Smooth muscle cell (in vitro differentiated cells): Measurements from ENCODE around the gene FAAP20. TPM values are rescaled to one million over a fixed set of nuclear protein-coding genes. Genes with fewer than 3 reads are reported as not detected.

ENCODE experiments used
- DNase-seq: peaks from one replicate; lab custom pipeline; 2025; ENCODE audit not compliant: unreplicated experiment; lab: John Stamatoyannopoulos, UW
- H2AFZ ChIP-seq: fragments of 200-600 bp; sonication (generic); 2 replicates; pipeline ENCODE4 v1.6.0; 2016; ENCODE audit warnings: antibody characterized with exemption, low read depth, mild to moderate bottlenecking
- H3F3A ChIP-seq: fragments of 200-600 bp; sonication (generic); 2 replicates; pipeline ENCODE4 v1.6.0; 2017; ENCODE audit warnings: antibody characterized with exemption, low read depth
- H3K27ac ChIP-seq: fragments of 200-600 bp; sonication (generic); 2 replicates; pipeline ENCODE4 v1.5.1; 2016; ENCODE audit warnings: low read depth, mild to moderate bottlenecking
- H3K27me3 ChIP-seq: fragments of 200-600 bp; sonication (generic); 2 replicates; pipeline ENCODE4 v1.6.1; 2016; ENCODE audit warnings: low read depth, mild to moderate bottlenecking
- H3K36me3 ChIP-seq: fragments of 200-600 bp; sonication (generic); 2 replicates; pipeline ENCODE4 v1.5.1; 2016; ENCODE audit warnings: low read depth
- H3K4me1 ChIP-seq: fragments of 200-600 bp; sonication (generic); 2 replicates; pipeline ENCODE4 v1.5.1; 2016; ENCODE audit warnings: low read depth
- H3K4me2 ChIP-seq: fragments of 200-600 bp; sonication (generic); 2 replicates; pipeline ENCODE4 v1.6.0; 2016; ENCODE audit warnings: mild to moderate bottlenecking
- H3K4me3 ChIP-seq: fragments of 200-600 bp; sonication (generic); 2 replicates; pipeline ENCODE4 v1.5.1; 2016; ENCODE audit warnings: mild to moderate bottlenecking
- H3K79me2 ChIP-seq: fragments of 200-600 bp; sonication (generic); 2 replicates; pipeline ENCODE4 v1.6.0; 2016; ENCODE audit warnings: low read depth, mild to moderate bottlenecking
- H3K9ac ChIP-seq: fragments of 200-600 bp; sonication (generic); 2 replicates; pipeline ENCODE4 v1.6.0; 2016; ENCODE audit warnings: low read depth
- H3K9me3 ChIP-seq: fragments of 200-600 bp; sonication (generic); replicated peaks from 2 replicates; pipeline ENCODE4 v1.5.1; 2016; ENCODE audit warnings: low read depth
- H4K20me1 ChIP-seq: fragments of 200-600 bp; sonication (generic); 2 replicates; pipeline ENCODE4 v1.6.0; 2016; ENCODE audit warnings: low read depth
- CTCF ChIP-seq: fragments of 200-600 bp; sonication (generic); IDR thresholded peaks from 2 replicates; pipeline ENCODE4 v1.5.1; 2017; ENCODE audit warnings: borderline replicate concordance, mild to moderate bottlenecking, antibody characterized with exemption; ENCODE audit not compliant: insufficient read depth, poor library complexity, severe bottlenecking
- WGBS: methylation state at CpG from one replicate; pipeline ENCODE4 v1.1.7; 2016; ENCODE audit warnings: low lambda C conversion rate; 5-methylcytosine and 5-hydroxymethylcytosine counted together
- polyA plus RNA-seq: library from polyadenylated mRNA; unstranded; fragments of >200 nt; fragmentation: Nextera tagmentation; extraction: Ambion mirVana; gene quantifications from 2 replicates; pipeline ENCODE4 v1.2.1, GENCODE V29; 2016
- total RNA-seq: library from RNA; depleted of rRNA; stranded (reverse); fragments of >200 nt; gene quantifications from 2 replicates; pipeline ENCODE4 v1.2.3, GENCODE V29; 2014

The FAAP20 gene
- total and polyA plus RNA-seq, 2 experiments from 2014 or later = 33.1 to 162 TPM

DNA sequence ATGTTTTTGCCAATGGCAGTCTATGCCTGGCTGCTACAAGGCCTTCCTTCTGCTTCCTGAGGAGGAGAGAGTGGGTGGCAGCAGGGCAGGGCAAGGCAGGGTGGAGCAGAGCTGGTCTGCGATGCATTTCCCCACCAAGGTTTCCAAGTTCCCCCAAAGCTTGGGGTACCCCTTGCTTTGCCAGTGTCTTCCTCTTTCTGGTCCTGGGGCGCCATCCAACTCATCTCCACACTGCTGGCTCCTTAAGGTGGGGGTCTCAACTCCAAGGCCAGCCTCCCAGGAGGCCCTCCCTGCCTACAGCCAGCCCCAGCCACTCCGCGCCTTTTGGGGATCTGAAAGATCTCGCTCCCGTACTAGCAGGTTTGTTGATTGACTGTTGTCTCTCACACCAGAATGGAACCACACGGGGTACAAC, 29.6 kb upstream of the FAAP20 start:
- Histone ChIP-seq H3K4me2 (no peak overlapping the region), H3K27ac (no peak overlapping the region), H3K27me3 (no peaks in the 10 kb centered on the region), H3K36me3 (no peaks in the 10 kb centered on the region), H3F3A (no peaks in the 10 kb centered on the region), H3K9me3 (no peaks in the 10 kb centered on the region), H2AFZ (no peak overlapping the region), H4K20me1 (peaks cover 6% of the 10 kb centered on the region), H3K4me1 (peaks cover 7% of the 10 kb centered on the region), H3K9ac (no peak overlapping the region), H3K4me3 (no peak overlapping the region), H3K79me2 (peaks cover 6% of the 10 kb centered on the region)
- 93% methylated on average over 7 of the region's 7 CpGs for WGBS
- DNase-seq = no peak
- no peak for TF ChIP-seq CTCF

DNA sequence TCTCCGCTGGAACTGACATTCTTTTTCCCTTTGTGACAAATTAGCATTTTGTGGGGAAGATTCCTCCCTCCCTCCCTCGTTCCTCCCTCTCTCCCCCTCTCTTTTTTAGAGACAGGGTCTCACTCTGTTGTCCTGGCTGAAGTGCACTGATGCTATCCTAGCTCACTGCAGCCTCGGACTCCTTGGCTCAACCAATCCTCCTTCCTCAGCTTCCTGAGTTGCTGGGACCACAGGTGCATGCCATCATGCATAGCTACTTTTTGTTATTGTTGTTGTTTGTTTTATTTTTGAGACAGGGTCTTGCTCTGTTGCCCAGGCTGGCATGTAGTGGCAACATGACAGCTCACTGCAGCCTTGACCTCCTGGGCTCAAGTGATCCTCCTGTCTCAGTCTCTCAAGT, 26.7 kb upstream of the FAAP20 start:
- no peaks in the 10 kb centered on the region for H3K79me2 ChIP-seq
- no peak for TF ChIP-seq CTCF
- no peaks in the 10 kb centered on the region for H4K20me1 ChIP-seq
- no peak overlapping the region for H3K27ac ChIP-seq
- H3F3A ChIP-seq = no peaks in the 10 kb centered on the region
- DNase-seq = no peak
- no peaks in the 10 kb centered on the region for H3K27me3 ChIP-seq
- H2AFZ ChIP-seq = no peak overlapping the region
- H3K36me3 ChIP-seq = no peaks in the 10 kb centered on the region
- no peak overlapping the region for H3K4me3 ChIP-seq
- H3K9ac ChIP-seq = no peak overlapping the region
- no peaks in the 10 kb centered on the region for H3K4me1 ChIP-seq
- WGBS = 91% methylated on average over 2 of the region's 3 CpGs
- no peak overlapping the region for H3K4me2 ChIP-seq
- no peaks in the 10 kb centered on the region for H3K9me3 ChIP-seq

- Histone ChIP-seq H3K9ac (no peak overlapping the region), H3K36me3 (no peaks in the 10 kb centered on the region), H2AFZ (no peak overlapping the region), H3K4me1 (peaks cover 29% of the 10 kb centered on the region), H3F3A (peaks cover 4% of the 10 kb centered on the region), H3K27ac (no peak overlapping the region), H3K79me2 (no peaks in the 10 kb centered on the region), H3K27me3 (no peaks in the 10 kb centered on the region), H4K20me1 (no peaks in the 10 kb centered on the region), H3K4me2 (no peak overlapping the region), H3K9me3 (no peaks in the 10 kb centered on the region), H3K4me3 (no peak overlapping the region)
- TF ChIP-seq CTCF = no peak
- no peak for DNase-seq
- WGBS = 86% methylated on average over 7 of the region's 7 CpGs
These were observed 22.1 kb upstream of the FAAP20 start for GRCh38 chr1:2216767-2217058.

DNA sequence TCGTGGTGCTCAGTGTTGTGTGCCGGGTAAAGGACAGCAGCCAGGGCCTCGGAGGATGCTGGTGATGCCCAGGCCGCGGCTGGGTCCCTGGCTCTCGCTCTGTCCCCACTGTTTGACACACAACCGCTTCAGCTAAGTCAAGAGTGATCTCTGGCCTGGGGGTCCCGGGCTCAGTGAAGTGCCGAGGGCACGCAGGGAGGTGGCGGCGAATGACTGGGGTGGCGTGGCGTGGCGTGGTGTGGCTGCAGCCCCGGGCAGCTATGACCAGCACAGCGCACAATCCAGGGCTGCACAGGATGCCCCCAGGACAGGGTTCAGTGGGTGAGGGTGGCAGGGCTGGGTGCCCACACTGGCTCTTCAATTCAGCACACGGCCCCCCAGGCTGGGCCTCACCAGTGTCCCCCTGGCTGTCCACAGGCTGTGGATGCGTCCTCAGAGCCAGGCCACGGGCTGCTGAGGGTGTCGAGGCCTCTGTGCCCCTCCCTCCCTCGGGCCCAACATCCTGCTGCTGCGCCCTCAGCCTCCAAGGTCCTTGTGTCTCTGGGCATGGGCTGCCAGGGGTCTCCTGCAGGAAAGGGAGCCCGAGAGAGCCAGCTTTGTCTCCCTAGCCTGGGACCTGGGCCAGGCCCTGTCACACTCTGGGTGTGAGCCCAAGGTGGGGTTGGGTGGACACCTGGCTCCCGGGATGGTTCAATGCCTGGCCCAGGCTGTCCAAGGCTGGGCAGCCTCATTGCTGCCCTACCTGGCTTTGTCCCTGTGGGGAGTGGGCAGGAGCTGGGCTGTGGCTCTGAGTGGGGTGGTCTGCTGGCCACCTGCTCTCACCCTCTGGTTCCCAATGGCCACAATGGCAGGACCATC, 21.6 kb upstream of the FAAP20 start:
- H2AFZ ChIP-seq = no peak overlapping the region
- H3K36me3 ChIP-seq = no peaks in the 10 kb centered on the region
- H3K27me3 ChIP-seq = no peaks in the 10 kb centered on the region
- no peak overlapping the region for H3K4me3 ChIP-seq
- H3K9me3 ChIP-seq = no peaks in the 10 kb centered on the region
- H3K4me2 ChIP-seq = no peak overlapping the region
- no peak for TF ChIP-seq CTCF
- H3K27ac ChIP-seq = no peak overlapping the region
- DNase-seq = no peak
- H3F3A ChIP-seq = peaks cover 4% of the 10 kb centered on the region
- H3K4me1 ChIP-seq = peaks cover 29% of the 10 kb centered on the region
- 98% methylated on average over 23 of the region's 25 CpGs for WGBS
- no peak overlapping the region for H3K9ac ChIP-seq
- no peaks in the 10 kb centered on the region for H4K20me1 ChIP-seq
- no peaks in the 10 kb centered on the region for H3K79me2 ChIP-seq
